Mammary epithelial cell (primary cell): ENCODE results near the gene NUDT22.

ENCODE experiments used
- EZH2 ChIP-seq: IDR thresholded peaks from 2 replicates; pipeline ENCODE4 v1.6.1; 2012; ENCODE audit warnings: low read length, inconsistent platforms, borderline replicate concordance
- TF ChIP-seq, protein P1 (sequence below), 2 donors: IDR thresholded peaks in 1 of 2; conservative IDR thresholded peaks in 1 of 2; 2 replicates each; pipeline ENCODE4 v1.5.1; 2011 to 2012; ENCODE audit warnings: inconsistent platforms in 2 of 2, low read length in 2 of 2, mild to moderate bottlenecking in 2 of 2, control low read depth in 1 of 2, low read depth in 1 of 2; ENCODE audit not compliant: insufficient read depth in 1 of 2; ENCODE audit errors: extremely low read depth in 1 of 2

DNA sequence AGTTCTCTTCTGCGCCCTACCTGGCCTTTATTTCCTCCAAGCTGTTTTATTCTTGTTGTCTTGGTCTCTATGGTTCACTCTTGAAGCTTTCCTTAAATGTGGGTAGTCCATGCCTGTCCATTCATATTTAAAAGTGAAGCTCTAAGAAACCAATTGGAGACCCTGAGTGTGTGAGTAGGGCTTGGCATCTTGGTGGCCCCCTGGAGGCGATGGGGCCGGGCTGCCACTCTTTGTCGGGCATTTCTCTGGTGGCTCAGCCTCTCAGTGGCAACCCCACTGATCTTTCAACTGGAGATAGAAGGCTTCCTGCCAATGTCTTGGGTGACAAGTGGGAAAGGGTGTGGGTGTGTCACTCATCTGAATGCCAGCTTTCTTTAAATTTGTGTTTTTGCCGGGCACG, 9.2 kb upstream of the NUDT22 start:
- TF ChIP-seq, protein P1, sequence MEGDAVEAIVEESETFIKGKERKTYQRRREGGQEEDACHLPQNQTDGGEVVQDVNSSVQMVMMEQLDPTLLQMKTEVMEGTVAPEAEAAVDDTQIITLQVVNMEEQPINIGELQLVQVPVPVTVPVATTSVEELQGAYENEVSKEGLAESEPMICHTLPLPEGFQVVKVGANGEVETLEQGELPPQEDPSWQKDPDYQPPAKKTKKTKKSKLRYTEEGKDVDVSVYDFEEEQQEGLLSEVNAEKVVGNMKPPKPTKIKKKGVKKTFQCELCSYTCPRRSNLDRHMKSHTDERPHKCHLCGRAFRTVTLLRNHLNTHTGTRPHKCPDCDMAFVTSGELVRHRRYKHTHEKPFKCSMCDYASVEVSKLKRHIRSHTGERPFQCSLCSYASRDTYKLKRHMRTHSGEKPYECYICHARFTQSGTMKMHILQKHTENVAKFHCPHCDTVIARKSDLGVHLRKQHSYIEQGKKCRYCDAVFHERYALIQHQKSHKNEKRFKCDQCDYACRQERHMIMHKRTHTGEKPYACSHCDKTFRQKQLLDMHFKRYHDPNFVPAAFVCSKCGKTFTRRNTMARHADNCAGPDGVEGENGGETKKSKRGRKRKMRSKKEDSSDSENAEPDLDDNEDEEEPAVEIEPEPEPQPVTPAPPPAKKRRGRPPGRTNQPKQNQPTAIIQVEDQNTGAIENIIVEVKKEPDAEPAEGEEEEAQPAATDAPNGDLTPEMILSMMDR (conservative IDR thresholded peaks at IDR 0.05 in 1 of 2, IDR thresholded peaks at IDR 0.05 in 1 of 2; ENCODE audit: extremely low read depth in 1 of 2, insufficient read depth in 1 of 2, low read depth in 1 of 2, low read length in 2 of 2) = no peak
- no peak for TF ChIP-seq EZH2
